ENCODE results near the gene TMEM88. TPM values are rescaled to one million over a fixed set of nuclear protein-coding genes. Genes with fewer than 3 reads are reported as not detected.

TMEM88 gene
- 0.31 TPM in 1 of 2 replicates, not detected in the other for total RNA-seq (2016; rRNA removed; fragmentation: Illumina TruSeq; extraction: Trizol)
- not detected in 2 replicates for total RNA-seq (2016; cell fraction: cytosol; rRNA removed; fragmentation: Illumina TruSeq; extraction: Trizol; ENCODE audit: low read depth)
- 0.19 TPM in 1 of 2 replicates, not detected in the other for total RNA-seq (2016; cell fraction: insoluble cytoplasmic fraction; rRNA removed; fragmentation: Illumina TruSeq; extraction: Trizol)
- total RNA-seq (2016; cell fraction: membrane; rRNA removed; fragmentation: Illumina TruSeq; extraction: Trizol), result not detected in 2 replicates
- total RNA-seq (2016; cell fraction: nucleus; rRNA removed; fragmentation: Illumina TruSeq; extraction: Trizol), result 1.1 TPM in 1 of 2 replicates, not detected in the other
- 0.66 and 0.84 TPM in 2 replicates for polyA plus RNA-seq (2011; rRNA removed)
- polyA plus RNA-seq (2011; cell fraction: cytosol; rRNA removed), result 0.08 and 0.43 TPM in 2 replicates
- 7.3 and 9.6 TPM in 2 replicates for polyA plus RNA-seq (2011; cell fraction: nucleus; rRNA removed)
- polyA plus RNA-seq (2012), result 0.51 and 1.9 TPM in 2 replicates
- 0.26 and 0.33 TPM in 2 replicates for polyA plus RNA-seq (2016; cell fraction: cytosol; fragmentation: Illumina TruSeq; extraction: Trizol; ENCODE audit: low read depth)
- polyA plus RNA-seq (2016; cell fraction: insoluble cytoplasmic fraction; fragmentation: Illumina TruSeq; extraction: Trizol; ENCODE audit: low read depth), result 0.28 and 0.30 TPM in 2 replicates
- 0.23 and 0.27 TPM in 2 replicates for polyA plus RNA-seq (2016; cell fraction: membrane; fragmentation: Illumina TruSeq; extraction: Trizol; ENCODE audit: low read depth)
- polyA plus RNA-seq (2016; cell fraction: nucleus; fragmentation: Illumina TruSeq; extraction: Trizol; ENCODE audit: insufficient read depth, low read depth), result 4.6 and 6.5 TPM in 2 replicates
- 0.36 TPM in 1 of 2 replicates, not detected in the other for polyA minus RNA-seq (2011; rRNA and poly(A)+ RNA removed; ENCODE audit: low replicate concordance)
- polyA minus RNA-seq (2011; cell fraction: cytosol; rRNA and poly(A)+ RNA removed), result not detected in 2 replicates
- polyA minus RNA-seq (2011; cell fraction: nucleus; rRNA and poly(A)+ RNA removed), result 1.3 and 2.7 TPM in 2 replicates
- percentile 68 among the genes with signal in this experiment for Bru-seq, nascent RNA
- percentile 87 among the genes with signal in this experiment for BruChase-seq, experiment 1, labeled RNA remaining after a 6-hour chase
- percentile 81 among the genes with signal in this experiment for BruChase-seq, experiment 2, labeled RNA remaining after a 2-hour chase
- long read RNA-seq, experiment 1, result 0 reads
- long read RNA-seq, experiment 2, result 0 reads

GRCh38 chr17:7854851-7855659 lies at the start of gene TMEM88:
Gene TMEM88, plus strand, starts transcription at chr17:7855066. Its CDS starts 9 bp downstream, at chr17:7855075.
- peaks cover 11 to 30% of the 10 kb centered on the region in 2 experiments; a peak in 4 of 5 replicates for H3K36me3 ChIP-seq (replicated peaks in 1 of 2; ENCODE audit: control insufficient read depth in 1 of 2, insufficient read depth in 2 of 2, low read length in 2 of 2)
- BruUV-seq (replicated peaks), result no TSS peak
- peaks cover 31% of the 10 kb centered on the region for H3K4me1 ChIP-seq (ENCODE audit: insufficient read depth, low read length)
- H3K9me3 ChIP-seq (ENCODE audit: low read length), result no peaks in the 10 kb centered on the region
- H3K4me2 ChIP-seq (ENCODE audit: low read depth, low read length), result peak within 1 kb of the TSS; percentile 98
- no peak within 1 kb of the TSS for H2AFZ ChIP-seq (ENCODE audit: low read length)
- peak within 1 kb of the TSS in 2 of 3 experiments; percentile 83; a peak in 3 of 6 replicates for H3K4me3 ChIP-seq (replicated peaks in 1 of 3; ENCODE audit: insufficient read depth in 1 of 3, low read depth in 2 of 3, low read length in 3 of 3)
- H3K79me2 ChIP-seq (ENCODE audit: insufficient read depth, low read length), result peaks cover 8% of the 10 kb centered on the region
- 96% methylated on average over 49 of the region's 57 CpGs for WGBS (ENCODE audit: low lambda C conversion rate)
- CTCF ChIA-PET (ENCODE audit: low intra/inter-chr PET ratio, low total read pairs), result no interaction called here
- no peak for FAIRE-seq
- ATAC-seq, result no peak
- POLR2A ChIA-PET, result interaction anchor here (3.1 kb wide), 2 partner anchors 12 to 19 kb away, joined by 95 to 104 read pairs; partner anchors contain the start of gene KDM6B
- DNase-seq (ENCODE audit: low spot score), result no peak
- in situ Hi-C loops (cut with HindIII; ENCODE audit: extremely low pct_ligation_motif_present, low pct_unique_long_range_greater_than_20kb), result loop anchor here (5.0 kb wide), 1 partner anchor 42 kb away; no protein-coding TSS in a partner anchor
- intact Hi-C loops (cut with micrococcal nuclease; ENCODE audit: unreplicated experiment), result no loop called here
- H3K27me3 ChIP-seq (ENCODE audit: control insufficient read depth in 1 of 2, insufficient read depth in 2 of 2, low read length in 2 of 2), result no peaks in the 10 kb centered on the region; a peak in 1 of 5 replicates
- no peak within 1 kb of the TSS for H3K27ac ChIP-seq (ENCODE audit: extremely low read length, insufficient read depth, low read length)
- H3K9ac ChIP-seq (ENCODE audit: insufficient read depth, low read depth, low read length), result peak within 1 kb of the TSS; percentile 80; the same call in 1 of the 2 replicates
- H4K20me1 ChIP-seq (ENCODE audit: insufficient read depth, low read length), result peaks cover 7% of the 10 kb centered on the region
- TF ChIP-seq RORA (CRISPR knock-in tag; IDR thresholded peaks at IDR 0.05), result no peak
- TF ChIP-seq POLR2A (IDR thresholded peaks at IDR 0.05; ENCODE audit: insufficient read depth in 1 of 2, low read depth in 2 of 2, low read length in 2 of 2), result 0 out of 4 replicates have a peak, but pooled peaks of 1 of the 2 experiments have one; percentile 27
- peak; percentile 41; the same call in 1 of the 2 replicates for TF ChIP-seq ZBTB33 (CRISPR knock-in tag; IDR thresholded peaks at IDR 0.05)
- peak; percentile 80 for TF ChIP-seq RBM22 (optimal IDR thresholded peaks at IDR 0.05; ENCODE audit: low read length)
- TF ChIP-seq TAF15 (IDR thresholded peaks at IDR 0.05; ENCODE audit: low read depth, low read length, poor library complexity, severe bottlenecking), result peak; percentile 46
- TF ChIP-seq HNRNPK (IDR thresholded peaks at IDR 0.05; ENCODE audit: low read depth, low read length, poor library complexity, severe bottlenecking), result peak; percentile 51
- peak; percentile 96 for TF ChIP-seq AGO2 (optimal IDR thresholded peaks at IDR 0.05; ENCODE audit: low read depth, low read length)
- no peak for TF ChIP-seq PHF8 (CRISPR knock-in tag; IDR thresholded peaks at IDR 0.05)
- TF ChIP-seq RBFOX2 (IDR thresholded peaks at IDR 0.05; ENCODE audit: low read depth, low read length), result peak; percentile 79
- 0 out of 2 replicates have a peak, but pooled peaks have one; percentile 7 for TF ChIP-seq TARDBP (CRISPR knock-in tag; IDR thresholded peaks at IDR 0.05)
- no peak for TF ChIP-seq SP1 (IDR thresholded peaks at IDR 0.05)
- no peak for TF ChIP-seq SP1 (CRISPR knock-in tag; IDR thresholded peaks at IDR 0.05)
- TF ChIP-seq ZFP36L2 (CRISPR knock-in tag; IDR thresholded peaks at IDR 0.05), result no peak
- peak; percentile 48; the same call in 1 of the 2 replicates for TF ChIP-seq POLR2G (IDR thresholded peaks at IDR 0.05; ENCODE audit: low read depth, low read length)
- TF ChIP-seq ZNF737 (CRISPR knock-in tag; IDR thresholded peaks at IDR 0.05; ENCODE audit: borderline replicate concordance), result no peak
- no peak for TF ChIP-seq AKAP8 (CRISPR knock-in tag; IDR thresholded peaks at IDR 0.05)
- TF ChIP-seq AGO1 (IDR thresholded peaks at IDR 0.05; ENCODE audit: low read depth, low read length, poor library complexity, severe bottlenecking), result peak; percentile 64

All from HepG2 (cell line).